ENCODE measurements around the gene CCDC107. TPM values are rescaled to one million over a fixed set of nuclear protein-coding genes. Genes with fewer than 3 reads are reported as not detected.

Gene CCDC107
- total RNA-seq, 1 experiment from 2014 or later = 11.8 TPM

GRCh38 chr9:35675732-35676392 is 17.8 kb downstream of the CCDC107 start:
- no peaks in the 10 kb centered on the region for H3K36me3 Mint-ChIP-seq (ENCODE audit: insufficient read depth, unreplicated experiment)
- no peak overlapping the region for H3K4me3 ChIP-seq (ENCODE audit: low read depth, low read length)
- POLR2A ChIA-PET = no interaction called here
- no peak for DNase-seq
- H3K36me3 ChIP-seq (ENCODE audit: control insufficient read depth, insufficient read depth, low read length) = no peaks in the 10 kb centered on the region
- H3K4me1 ChIP-seq = no peaks in the 10 kb centered on the region
- no peaks in the 10 kb centered on the region for H3K9me3 Mint-ChIP-seq (ENCODE audit: unreplicated experiment)
- no TSS peak for BruUV-seq (replicated peaks)
- intact Hi-C loops (cut with micrococcal nuclease; ENCODE audit: unreplicated experiment) = no loop called here
- H3K27me3 Mint-ChIP-seq (ENCODE audit: insufficient read depth, unreplicated experiment) = no peaks in the 10 kb centered on the region
- CTCF ChIA-PET = no interaction called here
- no peak for TF ChIP-seq CTCF (IDR thresholded peaks at IDR 0.05; ENCODE audit: insufficient read depth in 1 of 2, low read depth in 1 of 2, low read length in 1 of 2, severe bottlenecking in 1 of 2, unreplicated experiment in 1 of 2)
- H3K4me3 Mint-ChIP-seq (ENCODE audit: unreplicated experiment) = no peak overlapping the region
- H3K9me3 ChIP-seq = no peaks in the 10 kb centered on the region
- no peaks in the 10 kb centered on the region for H3K4me1 Mint-ChIP-seq (ENCODE audit: low read depth, unreplicated experiment)
- H3K27ac Mint-ChIP-seq (ENCODE audit: unreplicated experiment) = no peak overlapping the region
- H3K27me3 ChIP-seq (replicated peaks; ENCODE audit: control insufficient read depth, insufficient read depth, low read length) = no peaks in the 10 kb centered on the region

DNA sequence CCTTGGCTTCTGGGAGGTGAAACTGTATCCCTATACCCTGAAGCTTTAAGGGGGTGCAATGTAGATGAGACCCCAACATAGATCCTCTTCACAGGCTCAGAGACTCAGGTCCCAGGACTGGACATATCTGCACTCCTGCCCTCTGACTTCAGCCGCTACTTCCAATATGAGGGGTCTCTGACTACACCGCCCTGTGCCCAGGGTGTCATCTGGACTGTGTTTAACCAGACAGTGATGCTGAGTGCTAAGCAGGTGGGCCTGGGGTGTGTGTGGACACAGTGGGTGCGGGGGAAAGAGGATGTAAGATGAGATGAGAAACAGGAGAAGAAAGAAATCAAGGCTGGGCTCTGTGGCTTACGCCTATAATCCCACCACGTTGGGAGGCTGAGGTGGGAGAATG is 21.0 kb downstream of the CCDC107 start:
- ChIA-PET POLR2A (interaction anchor here (1.2 kb wide), 1 partner anchor 21 kb away, joined by 3 read pairs; the partner anchor contains the start of genes CCDC107 and RMRP), CTCF (no interaction called here)
- H3K27me3 Mint-ChIP-seq (ENCODE audit: insufficient read depth, unreplicated experiment) = no peaks in the 10 kb centered on the region
- intact Hi-C loops (cut with micrococcal nuclease; ENCODE audit: unreplicated experiment) = no loop called here
- H3K27ac Mint-ChIP-seq (ENCODE audit: unreplicated experiment) = no peak overlapping the region
- no peaks in the 10 kb centered on the region for H3K36me3 ChIP-seq (ENCODE audit: control insufficient read depth, insufficient read depth, low read length)
- H3K4me3 ChIP-seq (ENCODE audit: low read depth, low read length) = no peak overlapping the region
- no peaks in the 10 kb centered on the region for H3K9me3 ChIP-seq
- H3K4me3 Mint-ChIP-seq (ENCODE audit: unreplicated experiment) = no peak overlapping the region
- no peaks in the 10 kb centered on the region for H3K9me3 Mint-ChIP-seq (ENCODE audit: unreplicated experiment)
- H3K4me1 Mint-ChIP-seq (ENCODE audit: low read depth, unreplicated experiment) = peaks cover 6% of the 10 kb centered on the region
- no peaks in the 10 kb centered on the region for H3K36me3 Mint-ChIP-seq (ENCODE audit: insufficient read depth, unreplicated experiment)
- no peak for DNase-seq
- no peak for TF ChIP-seq CTCF (IDR thresholded peaks at IDR 0.05; ENCODE audit: insufficient read depth in 1 of 2, low read depth in 1 of 2, low read length in 1 of 2, severe bottlenecking in 1 of 2, unreplicated experiment in 1 of 2)
- H3K27me3 ChIP-seq (replicated peaks; ENCODE audit: control insufficient read depth, insufficient read depth, low read length) = no peaks in the 10 kb centered on the region
- no TSS peak for BruUV-seq (replicated peaks)
- H3K4me1 ChIP-seq = no peaks in the 10 kb centered on the region

GRCh38 chr9:35679766-35680330 is 21.8 kb downstream of the CCDC107 start:
- Mint-ChIP-seq H3K27ac (ENCODE audit: unreplicated experiment) (no peak overlapping the region), H3K36me3 (ENCODE audit: insufficient read depth, unreplicated experiment) (no peaks in the 10 kb centered on the region), H3K4me1 (ENCODE audit: low read depth, unreplicated experiment) (peaks cover 6% of the 10 kb centered on the region), H3K4me3 (ENCODE audit: unreplicated experiment) (no peak overlapping the region), H3K27me3 (ENCODE audit: insufficient read depth, unreplicated experiment) (no peaks in the 10 kb centered on the region), H3K9me3 (ENCODE audit: unreplicated experiment) (no peaks in the 10 kb centered on the region)
- H3K9me3 ChIP-seq = no peaks in the 10 kb centered on the region
- TF ChIP-seq CTCF (IDR thresholded peaks at IDR 0.05; ENCODE audit: insufficient read depth in 1 of 2, low read depth in 1 of 2, low read length in 1 of 2, severe bottlenecking in 1 of 2, unreplicated experiment in 1 of 2) = no peak
- intact Hi-C loops (cut with micrococcal nuclease; ENCODE audit: unreplicated experiment) = no loop called here
- no peaks in the 10 kb centered on the region for H3K36me3 ChIP-seq (ENCODE audit: control insufficient read depth, insufficient read depth, low read length)
- no peaks in the 10 kb centered on the region for H3K27me3 ChIP-seq (replicated peaks; ENCODE audit: control insufficient read depth, insufficient read depth, low read length)
- no TSS peak for BruUV-seq (replicated peaks)
- no peak overlapping the region for H3K4me3 ChIP-seq (ENCODE audit: low read depth, low read length)
- no peaks in the 10 kb centered on the region for H3K4me1 ChIP-seq
- CTCF ChIA-PET = no interaction called here
- DNase-seq = no peak
- POLR2A ChIA-PET = interaction anchor here (1.2 kb wide), 1 partner anchor 22 kb away, joined by 3 read pairs; the partner anchor contains the start of genes CCDC107 and RMRP

All from Caco-2 (cell line).